IMR-90 (cell line): ENCODE results near the gene MAU2. TPM values are rescaled to one million over a fixed set of nuclear protein-coding genes. Genes with fewer than 3 reads are reported as not detected.

Experiments used
- ATAC-seq: fragments of 200-7000 bp; cut with Tn5 transposase; 2 replicates; pipeline ENCODE4 v1.9.1; 2020; ENCODE audit warnings: low read depth, mild to moderate bottlenecking, moderate library complexity
- BruUV-seq: library from RNA; stranded (reverse); fragments of 400-500 nt; replicated peaks from 2 replicates; lab custom pipeline; 2021; lab: Mats Ljungman, UMichigan
- CTCF ChIA-PET: fragments of 300-600 bp; formaldehyde crosslinking; extraction: SDS; loops from one replicate; lab custom pipeline; 2021; ENCODE audit warnings: antibody characterized with exemption; lab: Yijun Ruan, JAX
- POLR2A ChIA-PET: fragments of 300-600 bp; sonication (Branson Sonifier 250); formaldehyde crosslinking; loops from one replicate; lab custom pipeline; 2022; ENCODE audit warnings: antibody characterized with exemption; ENCODE audit not compliant: unreplicated experiment; lab: Charles Lee
- DNase-seq: peaks from one replicate; pipeline ENCODE4 v3.0.0; 2013
- H2AFZ ChIP-seq: replicated peaks from 2 replicates; pipeline ENCODE3; 2013; ENCODE audit warnings: low read length, mild to moderate bottlenecking; ENCODE audit not compliant: poor library complexity
- H2AK5ac ChIP-seq: 2 replicates; pipeline ENCODE4 v1.6.1; 2013; ENCODE audit warnings: low read depth, low read length, inconsistent platforms
- H2AK9ac ChIP-seq: replicated peaks from 2 replicates; pipeline ENCODE3; 2013; ENCODE audit warnings: mild to moderate bottlenecking, low read depth, low read length, moderate library complexity; ENCODE audit not compliant: poor library complexity
- H2BK120ac ChIP-seq: 2 replicates; pipeline ENCODE4 v1.6.1; 2013; ENCODE audit warnings: low read depth, low read length, inconsistent platforms
- H2BK15ac ChIP-seq: 3 replicates; pipeline ENCODE4 v1.6.1; 2013; ENCODE audit warnings: low read depth, low read length, inconsistent platforms
- H2BK20ac ChIP-seq: 2 replicates; pipeline ENCODE4 v1.6.1; 2013; ENCODE audit warnings: low read depth, mild to moderate bottlenecking, inconsistent platforms, low read length, moderate library complexity
- H2BK5ac ChIP-seq: 2 replicates; pipeline ENCODE4 v1.6.1; 2013; ENCODE audit warnings: mild to moderate bottlenecking, low read depth, low read length, inconsistent platforms; ENCODE audit not compliant: poor library complexity, severe bottlenecking
- H3K14ac ChIP-seq: replicated peaks from 2 replicates; pipeline ENCODE4 v1.6.1; 2013; ENCODE audit warnings: low read depth, low read length, inconsistent platforms
- H3K18ac ChIP-seq: 2 replicates; pipeline ENCODE4 v1.6.1; 2013; ENCODE audit warnings: low read depth, low read length, control low read depth
- H3K23ac ChIP-seq: 2 replicates; pipeline ENCODE4 v1.6.1; 2013; ENCODE audit warnings: low read depth, low read length, inconsistent platforms
- H3K27ac ChIP-seq: 2 replicates; pipeline ENCODE4 v1.5.1; 2013; ENCODE audit warnings: mild to moderate bottlenecking, control low read depth, low read length; ENCODE audit not compliant: insufficient read depth
- H3K27me3 ChIP-seq: 2 replicates; pipeline ENCODE4 v1.6.1; 2013; ENCODE audit warnings: low read length; ENCODE audit not compliant: control insufficient read depth, insufficient read depth
- H3K36me3 ChIP-seq: 2 replicates; pipeline ENCODE4 v1.6.1; 2013; ENCODE audit warnings: low read length, mixed read lengths; ENCODE audit not compliant: control insufficient read depth, insufficient read depth
- H3K4ac ChIP-seq: 2 replicates; pipeline ENCODE4 v1.6.1; 2013; ENCODE audit warnings: low read depth, low read length, inconsistent platforms
- H3K4me1 ChIP-seq: 2 replicates; pipeline ENCODE4 v1.6.1; 2013; ENCODE audit warnings: low read length, mixed read lengths; ENCODE audit not compliant: control insufficient read depth, insufficient read depth
- H3K4me2 ChIP-seq: 2 replicates; pipeline ENCODE4 v1.6.1; 2013; ENCODE audit warnings: low read depth, mild to moderate bottlenecking, control low read depth, low read length, moderate library complexity
- H3K4me3 ChIP-seq: 2 replicates; pipeline ENCODE4 v1.5.1; 2013; ENCODE audit warnings: low read depth, mild to moderate bottlenecking, control low read depth, low read length, moderate library complexity; ENCODE audit not compliant: insufficient read depth
- H3K56ac ChIP-seq: 2 replicates; pipeline ENCODE4 v1.6.1; 2013; ENCODE audit warnings: low read length, inconsistent platforms; ENCODE audit not compliant: insufficient read depth; ENCODE audit errors: extremely low read depth
- H3K79me1 ChIP-seq, 2 experiments: 2 replicates each; pipeline ENCODE4 v1.6.1; 2013; ENCODE audit warnings: low read length in 2 of 2, inconsistent platforms in 1 of 2, low read depth in 1 of 2
- H3K9ac ChIP-seq: 2 replicates; pipeline ENCODE4 v1.6.1; 2013; ENCODE audit warnings: low read depth, low read length, control low read depth
- H3K9me1 ChIP-seq: 2 replicates; pipeline ENCODE4 v1.6.1; 2013; ENCODE audit warnings: low read length, inconsistent platforms; ENCODE audit not compliant: insufficient read depth
- H3K9me3 ChIP-seq: 2 replicates; pipeline ENCODE4 v1.6.1; 2013; ENCODE audit warnings: low read length; ENCODE audit not compliant: control insufficient read depth, insufficient read depth
- H4K20me1 ChIP-seq: 2 replicates; pipeline ENCODE4 v1.6.1; 2013; ENCODE audit warnings: low read length, inconsistent platforms; ENCODE audit not compliant: insufficient read depth
- H4K5ac ChIP-seq: 2 replicates; pipeline ENCODE4 v1.6.1; 2013; ENCODE audit warnings: mild to moderate bottlenecking, low read depth, low read length, control low read depth
- H4K8ac ChIP-seq, 2 experiments: 2 replicates each; pipeline ENCODE4 v1.6.1; 2013; ENCODE audit warnings: low read depth in 2 of 2, low read length in 2 of 2, control low read depth in 1 of 2, inconsistent platforms in 1 of 2
- H4K91ac ChIP-seq: 2 replicates; pipeline ENCODE4 v1.6.1; 2013; ENCODE audit warnings: low read depth, low read length, inconsistent platforms; ENCODE audit not compliant: insufficient read depth
- BHLHE40 ChIP-seq: fragments of 150-350 bp; IDR thresholded peaks from 2 replicates; pipeline ENCODE4 v1.6.1; 2016; ENCODE audit warnings: mild to moderate bottlenecking, low read depth, low read length
- CEBPB ChIP-seq: IDR thresholded peaks from 2 replicates; pipeline ENCODE4 v1.6.1; 2012; ENCODE audit warnings: low read depth, low read length, improper control_type of control experiment
- CHD1 ChIP-seq: IDR thresholded peaks from 2 replicates; pipeline ENCODE4 v1.6.1; 2012; ENCODE audit warnings: low read depth, low read length, improper control_type of control experiment
- ELK1 ChIP-seq: fragments of 150-350 bp; IDR thresholded peaks from 2 replicates; pipeline ENCODE4 v1.6.1; 2016; ENCODE audit warnings: low read depth, mild to moderate bottlenecking, low read length, moderate library complexity, borderline replicate concordance
- MAFK ChIP-seq: IDR thresholded peaks from 2 replicates; pipeline ENCODE4 v1.6.1; 2012; ENCODE audit warnings: low read depth, low read length, improper control_type of control experiment
- MAZ ChIP-seq: IDR thresholded peaks from 2 replicates; pipeline ENCODE4 v1.6.1; 2012; ENCODE audit warnings: low read depth, mild to moderate bottlenecking, low read length, improper control_type of control experiment, moderate library complexity, borderline replicate concordance
- NFE2L2 ChIP-seq: fragments of 150-350 bp; IDR thresholded peaks from 2 replicates; pipeline ENCODE4 v1.6.1; 2016; ENCODE audit warnings: low read depth, mild to moderate bottlenecking, low read length
- POLR2A ChIP-seq: IDR thresholded peaks from 2 replicates; pipeline ENCODE4 v1.6.1; 2012; ENCODE audit warnings: mild to moderate bottlenecking, low read depth, low read length
- RAD21 ChIP-seq: IDR thresholded peaks from 2 replicates; pipeline ENCODE4 v1.6.1; 2012; ENCODE audit warnings: low read length, improper control_type of control experiment
- RCOR1 ChIP-seq: IDR thresholded peaks from 2 replicates; pipeline ENCODE4 v1.6.1; 2012; ENCODE audit warnings: mild to moderate bottlenecking, low read length, improper control_type of control experiment; ENCODE audit not compliant: insufficient replicate concordance
- SMC3 ChIP-seq: fragments of 150-350 bp; IDR thresholded peaks from 2 replicates; pipeline ENCODE4 v1.6.1; 2016; ENCODE audit warnings: low read depth, mild to moderate bottlenecking, antibody characterized with exemption, low read length, moderate library complexity
- WGBS, 2 experiments: methylation state at CpG; one replicate each; pipeline versions ENCODE4 v1.1.5 to v1.1.7; 2013; ENCODE audit warnings: missing lambda C conversion rate in 2 of 2; ENCODE audit not compliant: insufficient read length in 1 of 2; ENCODE audit errors: extremely low coverage in 2 of 2; 5-methylcytosine and 5-hydroxymethylcytosine counted together
- dilution Hi-C: fragments of 300-500 bp; cut with HindIII; formaldehyde crosslinking; loops from one replicate; pipeline ENCODE4 v1.14.3; 2018; ENCODE audit warnings: low sequenced_read_pairs; ENCODE audit not compliant: unreplicated experiment
- in situ Hi-C: fragments of 300-500 bp; cut with MboI; formaldehyde crosslinking; loops from 3 replicates; pipeline ENCODE4 v1.14.3; 2019; ENCODE audit warnings: low sequenced_read_pairs, inconsistent platforms, mixed read lengths
- intact Hi-C: fragments of 100-400 bp; cut with micrococcal nuclease; formaldehyde crosslinking; loops from 2 replicates; pipeline ENCODE4 v1.10.0; 2022
- polyA plus RNA-seq, 3 experiments: library from polyadenylated mRNA; depleted of rRNA; stranded (reverse); fragments of >200 nt; gene quantifications; 2 replicates each; pipeline ENCODE4 v1.2.3, GENCODE V29; 2012; ENCODE audit warnings: low replicate concordance in 1 of 3
- total RNA-seq: library from RNA; depleted of rRNA; stranded (reverse); fragments of >200 nt; gene quantifications from 2 replicates; pipeline ENCODE4 v1.2.3, GENCODE V29; 2012
- TF ChIP-seq, protein P1 (sequence below): fragments of 150-350 bp; IDR thresholded peaks from 2 replicates; pipeline ENCODE4 v1.6.1; 2017; ENCODE audit warnings: mild to moderate bottlenecking, antibody characterized with exemption, low read length, low read depth

MAU2 gene
- total and polyA plus RNA-seq, 2 of the 4 experiments (the other 2 are of a cell fraction): 24.6 to 31.1 TPM

DNA sequence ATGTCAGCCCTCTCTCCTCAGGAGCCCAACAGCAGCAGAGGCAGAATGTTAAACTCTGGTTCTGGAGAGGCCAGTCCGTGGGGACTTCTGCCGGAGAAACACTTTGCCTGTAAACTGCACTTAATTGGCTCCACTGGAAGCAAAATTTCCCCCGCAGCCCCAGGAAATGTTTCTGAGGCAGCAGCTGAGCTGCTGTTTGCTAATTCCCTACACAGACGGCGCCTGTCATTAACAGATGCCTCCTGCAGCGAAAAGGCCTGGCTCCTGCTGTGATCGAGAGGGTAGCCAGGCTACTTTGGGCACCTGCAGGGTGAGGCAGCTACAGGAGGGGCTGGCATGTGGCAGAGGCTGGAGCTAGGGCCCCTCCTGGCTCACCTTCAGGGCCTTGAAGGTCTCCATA is 42.3 kb upstream of the MAU2 start:
- H4K91ac ChIP-seq: no peak overlapping the region
- in situ Hi-C loops (no loop called here), intact Hi-C loops (no loop called here), dilution Hi-C loops (no loop called here)
- no peak overlapping the region for H3K4me3 ChIP-seq
- no peak overlapping the region for H3K27ac ChIP-seq
- H2AK5ac ChIP-seq: no peak overlapping the region
- no peak overlapping the region for H3K56ac ChIP-seq
- H2BK5ac ChIP-seq: no peak overlapping the region
- ChIA-PET POLR2A (no interaction called here), CTCF (no interaction called here)
- WGBS, 2 experiments: 96% methylated on average over 3 of the region's 7 CpGs; no CpG with 5 or more reads in 1 of the 2 experiments
- no peak for DNase-seq
- BruUV-seq: no TSS peak
- TF ChIP-seq MAFK (no peak), SMC3 (no peak), CHD1 (no peak), NFE2L2 (no peak), ELK1 (no peak), CEBPB (no peak), RCOR1 (no peak), MAZ (no peak), POLR2A (no peak), RAD21 (no peak), BHLHE40 (no peak)
- TF ChIP-seq, protein P1, sequence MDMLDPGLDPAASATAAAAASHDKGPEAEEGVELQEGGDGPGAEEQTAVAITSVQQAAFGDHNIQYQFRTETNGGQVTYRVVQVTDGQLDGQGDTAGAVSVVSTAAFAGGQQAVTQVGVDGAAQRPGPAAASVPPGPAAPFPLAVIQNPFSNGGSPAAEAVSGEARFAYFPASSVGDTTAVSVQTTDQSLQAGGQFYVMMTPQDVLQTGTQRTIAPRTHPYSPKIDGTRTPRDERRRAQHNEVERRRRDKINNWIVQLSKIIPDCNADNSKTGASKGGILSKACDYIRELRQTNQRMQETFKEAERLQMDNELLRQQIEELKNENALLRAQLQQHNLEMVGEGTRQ: no peak
- H2BK20ac ChIP-seq: no peak overlapping the region
- no peak overlapping the region for H2AFZ ChIP-seq
- H3K23ac ChIP-seq: no peak overlapping the region
- no peaks in the 10 kb centered on the region for H3K9me1 ChIP-seq
- H3K4me2 ChIP-seq: no peak overlapping the region
- no peak overlapping the region for H3K14ac ChIP-seq
- no peaks in the 10 kb centered on the region for H3K27me3 ChIP-seq
- H3K9ac ChIP-seq: no peak overlapping the region
- H4K5ac ChIP-seq: no peak overlapping the region
- no peak overlapping the region for H2BK15ac ChIP-seq
- peaks cover 2% of the 10 kb centered on the region; the same call in 1 of the 2 replicates for H3K4me1 ChIP-seq
- no peaks in the 10 kb centered on the region for H3K79me1 ChIP-seq
- H3K9me3 ChIP-seq: no peaks in the 10 kb centered on the region
- ATAC-seq: no peak
- no peak overlapping the region for H3K18ac ChIP-seq
- H4K20me1 ChIP-seq: no peaks in the 10 kb centered on the region
- H2AK9ac ChIP-seq: no peak overlapping the region
- H3K4ac ChIP-seq: no peak overlapping the region
- no peak overlapping the region for H4K8ac ChIP-seq
- peaks cover 55% of the 10 kb centered on the region for H3K36me3 ChIP-seq
- H2BK120ac ChIP-seq: no peak overlapping the region
